WTC11 (cell line): ENCODE measurements around the gene ABCD2.

Experiments used
- NFYB ChIP-seq: sonication (generic); formaldehyde crosslinking; conservative IDR thresholded peaks from 2 replicates; pipeline ENCODE4 v1.8.0; 2022; ENCODE audit warnings: low read depth, missing genetic modification reagents
- TCF7 ChIP-seq: sonication (generic); formaldehyde crosslinking; IDR thresholded peaks from 2 replicates; pipeline ENCODE4 v1.8.0; 2022; ENCODE audit warnings: mild to moderate bottlenecking, low read depth, missing genetic modification reagents, moderate library complexity
- TF ChIP-seq, protein P1 (sequence below): fragments of 250-450 bp; sonication (Bioruptor Pico); IDR thresholded peaks from 2 replicates; pipeline ENCODE4 v1.8.0; 2021; ENCODE audit warnings: mild to moderate bottlenecking
- TF ChIP-seq, protein P2 (sequence below): fragments of 200-600 bp; IDR thresholded peaks from 2 replicates; pipeline ENCODE4 v1.8.0; 2022; ENCODE audit warnings: antibody characterized with exemption
- TF ChIP-seq, protein P3 (sequence below): sonication (generic); formaldehyde crosslinking; IDR thresholded peaks from 2 replicates; pipeline ENCODE4 v1.8.1; 2023; ENCODE audit warnings: mild to moderate bottlenecking, missing genetic modification reagents, moderate library complexity

DNA sequence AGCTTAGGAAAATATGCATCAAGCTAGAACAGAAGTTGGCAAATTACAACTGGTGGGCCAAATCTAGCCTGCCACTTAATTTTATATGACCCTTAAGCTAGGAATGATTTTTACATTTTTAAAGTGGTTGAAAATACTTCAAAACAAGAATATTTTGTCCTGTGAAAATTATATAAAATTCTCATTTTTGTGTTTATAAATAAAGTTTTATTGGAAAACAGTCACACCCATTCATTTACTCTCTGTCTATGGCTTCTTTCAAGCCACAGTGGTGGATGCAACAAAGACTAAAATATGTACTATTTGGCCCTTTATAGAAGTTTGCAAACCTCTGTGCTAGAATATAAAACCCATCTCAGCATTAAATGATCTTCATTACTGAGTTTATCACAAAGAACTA is 2.1 kb upstream of the ABCD2 start:
- TF ChIP-seq, protein P1, sequence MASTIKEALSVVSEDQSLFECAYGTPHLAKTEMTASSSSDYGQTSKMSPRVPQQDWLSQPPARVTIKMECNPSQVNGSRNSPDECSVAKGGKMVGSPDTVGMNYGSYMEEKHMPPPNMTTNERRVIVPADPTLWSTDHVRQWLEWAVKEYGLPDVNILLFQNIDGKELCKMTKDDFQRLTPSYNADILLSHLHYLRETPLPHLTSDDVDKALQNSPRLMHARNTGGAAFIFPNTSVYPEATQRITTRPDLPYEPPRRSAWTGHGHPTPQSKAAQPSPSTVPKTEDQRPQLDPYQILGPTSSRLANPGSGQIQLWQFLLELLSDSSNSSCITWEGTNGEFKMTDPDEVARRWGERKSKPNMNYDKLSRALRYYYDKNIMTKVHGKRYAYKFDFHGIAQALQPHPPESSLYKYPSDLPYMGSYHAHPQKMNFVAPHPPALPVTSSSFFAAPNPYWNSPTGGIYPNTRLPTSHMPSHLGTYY (CRISPR knock-in tag) = no peak
- TF ChIP-seq, protein P2, sequence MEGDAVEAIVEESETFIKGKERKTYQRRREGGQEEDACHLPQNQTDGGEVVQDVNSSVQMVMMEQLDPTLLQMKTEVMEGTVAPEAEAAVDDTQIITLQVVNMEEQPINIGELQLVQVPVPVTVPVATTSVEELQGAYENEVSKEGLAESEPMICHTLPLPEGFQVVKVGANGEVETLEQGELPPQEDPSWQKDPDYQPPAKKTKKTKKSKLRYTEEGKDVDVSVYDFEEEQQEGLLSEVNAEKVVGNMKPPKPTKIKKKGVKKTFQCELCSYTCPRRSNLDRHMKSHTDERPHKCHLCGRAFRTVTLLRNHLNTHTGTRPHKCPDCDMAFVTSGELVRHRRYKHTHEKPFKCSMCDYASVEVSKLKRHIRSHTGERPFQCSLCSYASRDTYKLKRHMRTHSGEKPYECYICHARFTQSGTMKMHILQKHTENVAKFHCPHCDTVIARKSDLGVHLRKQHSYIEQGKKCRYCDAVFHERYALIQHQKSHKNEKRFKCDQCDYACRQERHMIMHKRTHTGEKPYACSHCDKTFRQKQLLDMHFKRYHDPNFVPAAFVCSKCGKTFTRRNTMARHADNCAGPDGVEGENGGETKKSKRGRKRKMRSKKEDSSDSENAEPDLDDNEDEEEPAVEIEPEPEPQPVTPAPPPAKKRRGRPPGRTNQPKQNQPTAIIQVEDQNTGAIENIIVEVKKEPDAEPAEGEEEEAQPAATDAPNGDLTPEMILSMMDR = no peak
- TF ChIP-seq, protein P3, sequence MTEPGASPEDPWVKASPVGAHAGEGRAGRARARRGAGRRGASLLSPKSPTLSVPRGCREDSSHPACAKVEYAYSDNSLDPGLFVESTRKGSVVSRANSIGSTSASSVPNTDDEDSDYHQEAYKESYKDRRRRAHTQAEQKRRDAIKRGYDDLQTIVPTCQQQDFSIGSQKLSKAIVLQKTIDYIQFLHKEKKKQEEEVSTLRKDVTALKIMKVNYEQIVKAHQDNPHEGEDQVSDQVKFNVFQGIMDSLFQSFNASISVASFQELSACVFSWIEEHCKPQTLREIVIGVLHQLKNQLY (CRISPR knock-in tag) = no peak
- TF ChIP-seq NFYB (CRISPR knock-in tag) (no peak), TCF7 (CRISPR knock-in tag) (no peak)
